Endothelial cell of hepatic sinusoid (primary cell): Measurements from ENCODE around the gene UBAC2.

ENCODE experiments used
- in situ Hi-C: cut with HindIII; loops from 2 replicates; pipeline ENCODE4 v1.10.0; 2017; ENCODE audit warnings: low sequenced_read_pairs

Gene UBAC2

DNA sequence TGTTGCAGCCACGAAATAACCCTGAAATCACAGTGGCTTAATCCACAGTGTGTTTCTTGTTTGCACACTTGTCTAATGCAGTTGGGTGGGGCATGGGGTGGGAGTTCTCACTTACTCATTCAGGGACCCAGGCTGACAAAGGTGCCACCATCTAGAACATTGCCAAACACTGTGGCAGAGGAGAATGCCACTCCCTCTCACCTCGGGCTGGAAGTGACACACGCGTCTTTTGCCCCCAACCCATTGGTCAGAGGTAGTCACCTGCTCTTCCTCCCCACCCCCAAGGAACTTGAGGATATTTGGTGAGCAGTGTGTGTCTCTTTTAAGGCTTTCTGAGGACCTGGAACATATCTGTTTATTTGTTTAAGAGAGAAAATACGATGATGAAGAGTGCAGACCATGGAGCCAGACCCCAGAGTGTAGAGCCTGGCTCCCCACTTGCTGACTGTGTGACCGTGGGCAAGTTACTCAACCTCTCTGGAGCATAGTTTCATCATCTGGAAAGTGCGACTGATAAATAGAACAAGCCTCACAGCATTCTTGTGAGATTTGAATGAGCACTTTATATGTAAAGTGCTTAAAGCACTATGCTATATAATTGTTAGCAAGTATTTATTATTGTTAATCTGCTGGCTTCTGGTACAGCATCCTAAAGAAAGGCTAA, 89.2 kb downstream of the UBAC2 start:
- in situ Hi-C loops: no loop called here

DNA sequence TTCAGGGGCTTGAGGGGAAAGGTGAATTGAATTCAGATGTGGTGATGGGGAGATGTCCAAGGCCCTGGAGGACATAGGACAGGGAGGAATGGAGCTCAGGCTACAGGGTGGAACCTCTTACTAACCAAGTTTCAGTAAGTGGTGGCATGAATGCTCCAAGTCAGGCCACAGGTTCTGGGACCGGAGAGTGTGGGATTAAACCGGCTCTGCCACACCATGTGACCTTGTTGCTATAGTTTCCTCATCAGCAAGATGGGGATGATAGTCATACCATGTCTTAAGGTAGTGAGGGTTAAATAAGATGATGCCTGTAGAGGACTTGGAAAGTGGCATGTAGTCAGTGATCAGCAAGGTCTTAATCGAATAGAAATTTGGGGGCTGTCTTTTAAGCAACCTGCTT, 90.2 kb downstream of the UBAC2 start:
- in situ Hi-C loops: no loop called here

DNA sequence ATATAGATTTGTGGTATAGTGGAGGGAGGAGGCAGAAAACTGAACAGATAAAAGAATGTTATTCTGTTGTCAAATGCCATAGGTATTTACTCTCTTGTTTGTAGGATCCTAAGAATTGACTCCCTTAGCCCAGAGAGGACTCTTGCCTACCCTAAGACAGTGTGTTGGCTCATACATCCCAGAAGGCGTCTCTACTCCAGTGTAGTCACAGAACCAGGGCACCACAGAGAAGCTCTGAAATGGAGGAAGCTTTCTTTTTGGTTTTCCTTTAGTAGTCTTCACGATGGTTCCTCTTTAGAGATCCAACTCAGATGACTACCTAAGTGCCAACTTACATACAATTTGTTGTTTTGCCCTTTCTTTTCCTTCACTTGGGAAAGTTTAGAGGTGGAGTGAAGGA, 92.5 kb downstream of the UBAC2 start:
- in situ Hi-C loops: no loop called here

DNA sequence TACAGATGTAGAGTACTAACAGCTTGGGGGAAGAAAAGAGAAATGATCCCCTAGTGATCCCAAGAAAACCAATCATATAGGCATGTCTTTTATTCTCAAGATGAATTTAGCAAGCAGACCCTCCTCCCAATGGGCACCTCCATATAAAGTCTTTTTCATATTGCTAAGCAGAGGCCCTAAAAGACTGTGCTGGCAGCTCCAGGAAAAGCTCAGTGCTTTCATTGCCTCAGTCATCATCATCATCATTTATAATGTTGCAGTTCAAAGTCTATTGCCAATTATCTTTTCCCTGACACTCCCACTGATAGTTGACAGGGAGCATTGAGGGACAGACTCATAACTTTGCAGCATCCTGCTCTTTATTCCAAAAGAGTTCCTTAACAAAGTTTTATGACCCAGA, 93.5 kb downstream of the UBAC2 start:
- in situ Hi-C loops: no loop called here

DNA sequence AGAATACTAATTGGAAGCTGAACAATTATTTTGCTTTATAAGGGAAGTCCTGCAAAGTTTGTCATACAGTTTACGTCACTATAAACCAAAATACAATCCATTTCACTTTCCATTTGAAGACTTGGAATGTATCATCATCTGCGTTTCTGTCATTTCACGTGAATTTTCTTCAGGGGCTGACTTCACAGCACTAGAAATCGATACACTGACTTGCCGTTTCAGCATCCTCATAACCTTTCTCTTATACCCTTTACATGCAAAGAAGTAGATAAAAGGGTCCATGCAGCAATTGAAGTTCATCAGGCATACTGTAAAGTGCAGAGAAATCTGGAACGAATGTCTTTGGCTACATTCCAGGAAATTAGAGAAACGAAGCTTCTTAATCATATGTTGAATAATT, 94.3 kb downstream of the UBAC2 start:
- in situ Hi-C loops: no loop called here

DNA sequence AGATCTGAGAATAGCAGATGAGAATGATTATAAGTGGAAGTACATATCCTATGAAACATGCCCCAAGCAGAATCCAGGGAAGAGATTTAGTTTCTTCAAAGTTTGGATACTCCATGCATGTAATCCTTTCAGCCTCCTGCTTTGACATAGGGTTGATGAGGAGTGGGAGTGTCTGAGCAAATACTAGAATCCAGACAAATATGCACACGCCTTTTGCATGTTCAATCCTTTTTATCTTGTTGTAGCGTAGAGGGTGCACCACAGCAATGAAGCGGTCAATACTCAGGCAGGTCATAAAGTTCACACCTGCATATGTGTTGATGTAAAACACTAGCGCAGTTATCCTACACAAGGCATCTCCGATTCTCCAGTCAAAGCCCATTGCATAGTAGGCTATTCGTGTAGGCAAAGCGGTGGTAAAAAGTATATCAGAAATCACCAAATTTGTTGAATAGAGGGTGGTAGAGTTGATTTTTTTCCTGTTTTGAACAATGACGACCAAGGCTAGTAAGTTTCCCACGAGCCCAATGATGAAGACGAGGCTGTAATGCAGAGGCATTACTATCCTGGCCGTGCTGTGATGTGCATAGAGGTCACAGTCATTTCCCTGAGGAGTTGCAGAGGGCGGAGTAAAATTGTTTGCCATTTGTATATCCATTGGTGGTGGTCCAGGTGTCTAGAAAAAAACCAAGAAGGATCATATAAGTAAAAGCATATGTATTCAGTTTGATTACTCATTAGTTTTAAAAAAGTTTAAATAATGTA, 95.0 kb downstream of the UBAC2 start:
- in situ Hi-C loops: no loop called here

DNA sequence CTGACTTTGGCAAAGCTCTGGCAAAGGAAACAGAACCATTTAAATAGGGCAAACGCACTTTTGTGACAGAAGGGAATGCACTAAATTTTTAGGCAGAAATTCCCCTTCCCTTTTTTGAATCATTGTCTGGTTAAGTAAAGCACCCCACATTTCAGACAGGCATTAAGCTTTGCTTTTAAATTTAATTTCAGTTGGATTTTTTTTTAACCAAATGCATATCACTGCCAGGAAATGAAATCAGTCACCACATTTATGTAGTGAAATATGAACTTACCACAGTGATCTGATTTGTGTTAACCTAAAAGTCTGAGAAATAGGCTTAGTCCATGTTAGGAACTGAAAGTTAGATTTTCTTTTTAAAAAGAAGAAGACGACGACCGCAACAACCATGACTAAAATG, 95.7 kb downstream of the UBAC2 start:
- in situ Hi-C loops: no loop called here

DNA sequence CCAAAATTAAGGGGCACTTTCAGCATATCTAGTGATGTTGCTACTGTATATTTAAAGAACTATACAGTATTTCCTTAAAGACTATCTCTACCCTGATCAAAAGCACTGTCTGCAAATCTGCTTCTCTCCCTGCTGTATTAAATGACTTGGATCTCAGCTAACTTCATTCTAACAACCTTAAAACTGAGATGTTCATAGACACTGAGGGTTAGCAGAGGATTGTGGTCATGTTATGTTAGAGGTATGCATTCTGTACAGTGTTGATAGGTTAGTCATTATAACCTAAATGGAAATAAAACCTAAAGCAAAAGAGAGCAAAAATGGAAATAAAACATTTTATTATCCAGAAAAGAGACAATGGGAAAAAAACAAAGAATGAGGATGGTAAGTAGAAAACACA, 96.7 kb downstream of the UBAC2 start:
- in situ Hi-C loops: no loop called here

DNA sequence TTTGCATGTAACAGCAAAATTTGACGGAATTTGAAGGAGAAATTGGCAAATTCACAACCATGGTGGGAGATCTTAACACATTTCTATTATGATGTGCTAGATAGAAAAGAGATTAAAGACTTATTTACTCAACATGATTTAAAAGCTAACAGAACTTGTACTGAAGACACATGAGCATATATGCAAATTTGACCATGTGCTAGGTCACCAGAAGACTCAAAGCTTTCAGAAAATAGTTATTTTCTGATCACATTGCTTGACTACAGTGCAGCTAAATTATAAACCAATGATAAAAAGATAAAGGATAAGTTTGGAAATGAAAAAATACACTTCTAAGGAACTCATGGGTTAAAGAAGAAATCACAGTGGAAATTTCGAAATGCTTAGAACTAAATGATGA, 97.4 kb downstream of the UBAC2 start:
- in situ Hi-C loops: no loop called here

DNA sequence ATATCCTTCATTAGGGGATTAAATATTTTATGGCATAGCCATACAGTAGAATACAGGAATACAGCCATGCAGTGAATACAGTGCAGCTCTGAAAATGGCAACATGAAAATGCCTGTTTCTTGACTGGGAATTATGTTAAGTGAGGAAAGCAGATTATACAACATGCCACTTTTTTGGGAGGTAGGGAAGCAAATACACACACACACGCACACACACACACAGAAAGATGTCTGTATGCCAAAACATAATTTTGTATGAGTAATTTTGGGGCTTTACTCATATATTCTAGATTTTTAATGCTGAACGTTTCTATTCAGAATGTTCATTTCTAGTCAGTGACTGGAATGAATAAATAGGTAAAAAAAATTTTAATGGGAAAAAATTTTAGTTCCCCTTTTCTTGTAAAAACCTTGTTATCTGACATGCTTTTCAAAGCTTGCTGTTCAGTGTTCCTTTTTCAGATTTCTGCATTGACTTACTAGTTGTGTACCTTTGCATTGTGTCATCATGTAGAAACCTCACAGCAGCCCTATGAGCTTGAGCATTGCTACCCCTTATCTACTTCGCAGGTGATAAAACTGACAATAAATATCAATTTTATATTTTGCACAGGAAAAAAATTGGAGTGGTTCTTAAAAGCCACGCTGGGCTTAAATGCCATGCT, 98.7 kb downstream of the UBAC2 start:
- in situ Hi-C loops: no loop called here

DNA sequence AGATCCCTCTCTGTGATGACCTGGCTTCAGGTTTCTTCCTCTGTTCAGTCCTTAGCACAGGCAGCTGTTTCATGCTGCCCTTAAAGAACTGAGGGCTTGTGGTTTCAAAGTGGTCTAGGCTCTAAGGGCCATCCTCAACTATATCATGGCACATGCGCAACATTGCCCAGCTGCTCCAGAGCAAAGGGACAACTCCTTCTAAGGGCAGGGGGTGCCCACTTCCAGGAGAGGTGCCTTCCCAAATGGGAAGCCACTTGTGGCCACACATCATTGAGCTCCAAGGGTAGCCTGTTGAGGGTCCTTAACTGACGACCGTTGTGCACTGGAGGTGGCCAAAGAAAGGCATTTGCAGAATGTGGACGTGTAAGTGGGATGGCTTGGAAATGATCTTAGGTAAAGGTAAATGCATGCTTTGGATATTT, 99.3 kb downstream of the UBAC2 start:
- in situ Hi-C loops: no loop called here

DNA sequence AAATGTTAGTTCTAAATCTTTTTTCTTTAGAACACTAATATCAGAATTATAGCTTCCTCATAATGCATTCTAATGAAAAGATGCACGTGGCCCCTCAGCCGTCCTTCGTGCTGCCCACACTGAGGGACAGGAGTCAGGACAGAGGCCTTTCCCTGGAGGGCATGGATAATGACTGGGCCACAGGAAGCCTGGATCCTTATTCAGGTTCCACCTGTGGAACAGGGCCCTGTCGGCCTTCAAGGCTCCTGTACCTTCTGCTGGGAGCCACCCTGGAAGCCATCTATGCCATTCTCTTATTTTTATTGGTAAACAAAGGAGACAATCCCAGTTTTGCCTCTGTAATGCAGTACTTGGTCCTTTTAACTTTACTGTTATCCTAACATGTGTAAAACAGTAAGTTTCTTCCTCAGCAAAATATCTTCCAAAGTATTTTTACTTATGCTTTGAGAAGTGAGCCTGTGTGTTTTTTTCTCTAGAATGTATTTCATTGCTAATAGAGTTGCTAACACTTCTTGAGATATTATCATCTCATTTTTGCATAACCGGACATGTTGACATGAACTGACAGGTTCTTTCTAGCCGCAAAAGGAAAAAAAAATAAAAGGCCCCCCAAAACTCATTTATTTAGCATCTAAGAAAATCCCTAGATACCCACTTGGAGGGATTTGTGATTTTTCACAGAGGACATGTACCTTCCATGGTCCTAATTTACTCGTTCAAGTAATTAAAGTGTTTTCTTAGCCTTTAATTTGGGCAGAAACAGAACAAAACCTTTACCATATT, 100.6 kb downstream of the UBAC2 start:
- in situ Hi-C loops: no loop called here

DNA sequence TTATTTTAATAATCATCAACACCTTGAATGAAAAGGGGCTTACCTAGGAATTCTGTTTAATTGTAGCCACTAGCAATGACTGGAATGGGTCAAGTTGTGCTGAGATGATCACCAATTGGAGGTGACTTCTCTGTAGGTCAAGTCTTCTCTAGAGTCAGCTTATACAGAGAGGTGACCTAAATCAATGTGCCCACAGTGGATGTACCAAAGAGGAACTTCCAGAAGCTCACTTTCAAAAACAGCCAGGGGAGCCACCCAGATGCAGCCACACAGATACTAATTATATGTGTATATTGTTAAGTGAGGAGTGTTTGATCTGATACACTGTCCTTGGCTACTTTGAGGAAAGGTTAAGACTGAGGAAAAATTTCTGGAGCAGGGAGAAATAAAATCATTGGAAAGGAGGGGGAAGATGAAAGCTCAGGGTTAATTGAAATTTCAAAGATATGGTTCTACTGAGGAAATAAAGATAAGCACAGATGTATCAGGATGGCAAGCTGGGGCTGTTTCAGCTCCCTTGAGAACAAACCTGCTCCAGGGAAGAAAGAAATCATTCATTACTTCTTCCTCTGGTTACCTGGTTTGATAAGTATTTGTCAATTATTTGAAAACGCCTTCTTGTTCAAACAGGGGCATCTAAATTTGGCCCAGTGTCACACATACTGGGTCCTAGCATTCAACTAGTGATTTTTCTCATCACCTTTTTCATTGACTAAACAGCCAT, 101.4 kb downstream of the UBAC2 start:
- in situ Hi-C loops: no loop called here

DNA sequence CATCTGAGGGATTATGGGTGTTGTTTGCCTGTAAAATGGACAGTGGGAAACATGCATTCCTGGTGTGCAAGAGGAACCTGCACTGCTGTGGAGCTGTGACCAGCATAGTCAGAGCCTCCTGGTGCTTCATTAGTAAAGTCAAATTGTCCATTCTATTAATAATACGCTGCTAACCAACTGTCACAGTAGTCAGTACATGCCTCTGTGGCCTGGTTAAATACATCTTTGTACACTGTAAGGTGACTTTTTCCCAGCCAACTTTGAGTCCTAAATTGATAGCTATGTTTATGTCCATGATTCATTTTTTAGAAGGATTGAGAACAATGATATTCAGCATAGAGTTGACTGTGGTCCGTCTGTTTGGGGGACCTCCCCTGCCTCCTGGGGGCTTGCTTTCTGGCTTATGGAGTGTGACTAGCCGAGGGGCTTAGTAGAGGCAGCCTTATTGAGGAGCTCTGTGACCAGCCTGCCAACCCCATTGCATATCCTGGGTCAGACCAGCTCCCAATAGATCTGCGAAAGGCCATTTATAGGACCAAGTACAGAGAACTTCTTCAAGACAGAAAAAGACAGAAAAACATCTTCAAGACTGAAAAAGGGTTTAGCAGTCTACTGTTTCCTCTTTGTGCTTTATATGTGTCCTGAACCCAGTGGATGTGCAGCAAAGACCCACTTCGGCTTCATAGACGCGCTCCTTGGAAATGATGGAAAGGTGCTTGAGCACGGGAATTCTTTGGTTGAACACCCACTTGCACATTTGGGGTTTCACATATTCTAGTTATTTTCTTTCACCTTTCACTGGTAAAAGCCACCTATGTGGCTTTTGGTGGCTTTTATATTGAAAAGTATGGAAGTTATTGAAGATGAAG, 102.2 kb downstream of the UBAC2 start:
- in situ Hi-C loops: no loop called here

DNA sequence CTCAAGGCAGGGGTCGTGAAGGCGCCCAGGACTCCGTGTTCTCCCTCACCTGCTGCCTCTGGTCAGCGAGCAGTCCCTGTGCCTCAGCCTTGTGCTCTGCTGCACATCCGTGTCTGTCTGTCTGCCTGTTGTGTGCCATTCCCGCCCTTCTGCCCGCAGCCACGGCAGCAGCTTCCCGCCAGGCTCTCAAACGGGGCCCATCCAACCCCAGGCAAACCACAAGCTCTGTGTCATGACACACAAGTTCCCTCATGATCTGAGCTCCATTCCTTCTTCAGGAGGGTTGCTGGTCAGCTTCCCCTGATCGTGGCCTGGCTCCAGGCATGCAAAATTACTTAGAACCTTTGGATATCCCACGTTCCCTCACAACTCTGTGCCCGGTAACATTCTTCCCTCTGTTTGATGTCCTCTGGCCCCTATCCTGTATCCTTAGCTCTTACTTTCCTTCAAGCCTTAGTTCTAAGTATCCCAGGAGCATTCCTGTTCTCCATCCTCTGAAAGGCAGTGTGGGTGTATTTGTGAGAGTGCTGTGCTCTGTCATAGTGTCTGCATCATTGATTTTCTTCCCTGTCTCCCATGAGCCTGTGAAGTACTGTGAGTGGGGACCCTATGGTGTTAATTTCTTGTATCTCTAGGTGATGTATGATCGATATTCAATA, 103.3 kb downstream of the UBAC2 start:
- in situ Hi-C loops: no loop called here

DNA sequence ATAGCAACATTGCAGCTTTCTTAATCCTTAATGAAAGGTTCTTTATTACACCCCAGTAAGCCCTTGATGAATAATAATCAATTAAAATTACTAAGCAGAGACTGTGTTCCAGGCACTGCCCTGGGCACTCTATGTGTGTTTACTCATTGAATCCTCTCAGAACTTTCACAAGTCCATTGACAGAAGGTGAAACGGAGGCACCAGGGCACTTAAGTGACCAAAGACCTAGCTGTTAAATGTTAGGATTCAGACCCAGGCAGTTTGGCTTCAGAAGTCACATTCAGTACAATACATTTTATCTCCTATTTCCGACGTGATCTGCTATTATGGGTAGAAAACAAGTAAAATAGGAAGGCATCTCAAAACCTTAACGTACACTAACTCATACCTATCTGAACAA, 103.9 kb downstream of the UBAC2 start:
- in situ Hi-C loops: no loop called here

DNA sequence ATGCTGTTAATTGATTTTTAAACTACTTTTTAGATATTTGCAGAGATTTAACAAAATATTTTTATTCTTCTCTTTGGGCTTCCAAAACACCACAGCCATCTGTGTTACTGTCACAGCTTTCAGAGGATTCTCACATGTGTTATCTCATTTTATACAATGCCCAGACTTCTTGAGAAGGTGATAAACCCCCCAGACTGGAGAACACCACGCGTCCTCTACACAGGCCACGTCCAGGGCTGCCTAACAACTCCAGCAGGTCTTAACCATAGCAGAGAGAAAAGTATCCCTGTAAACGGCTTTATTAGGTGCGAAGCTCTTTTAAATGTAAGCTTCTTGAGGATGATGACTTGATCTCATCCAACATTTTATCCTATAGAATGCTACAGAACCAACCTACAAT, 104.5 kb downstream of the UBAC2 start:
- in situ Hi-C loops: no loop called here

DNA sequence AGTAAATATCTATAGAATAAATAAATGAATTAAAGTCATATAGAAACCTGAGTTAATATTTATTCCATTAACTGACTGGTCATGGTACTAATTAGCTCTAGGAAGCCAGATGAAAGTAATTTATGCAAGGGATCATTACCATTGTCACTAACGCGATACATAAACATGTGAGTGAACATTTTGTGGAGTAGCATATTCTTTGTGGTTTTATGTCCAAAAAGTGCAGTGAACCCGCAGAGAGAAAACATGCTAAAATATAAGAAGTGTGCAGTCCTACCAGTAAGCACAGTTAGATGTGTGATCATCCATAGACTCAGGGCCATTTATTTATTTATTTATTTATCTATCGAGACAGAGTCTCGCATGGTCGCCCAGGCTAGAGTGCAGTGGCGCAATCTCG, 104.9 kb downstream of the UBAC2 start:
- in situ Hi-C loops: no loop called here

DNA sequence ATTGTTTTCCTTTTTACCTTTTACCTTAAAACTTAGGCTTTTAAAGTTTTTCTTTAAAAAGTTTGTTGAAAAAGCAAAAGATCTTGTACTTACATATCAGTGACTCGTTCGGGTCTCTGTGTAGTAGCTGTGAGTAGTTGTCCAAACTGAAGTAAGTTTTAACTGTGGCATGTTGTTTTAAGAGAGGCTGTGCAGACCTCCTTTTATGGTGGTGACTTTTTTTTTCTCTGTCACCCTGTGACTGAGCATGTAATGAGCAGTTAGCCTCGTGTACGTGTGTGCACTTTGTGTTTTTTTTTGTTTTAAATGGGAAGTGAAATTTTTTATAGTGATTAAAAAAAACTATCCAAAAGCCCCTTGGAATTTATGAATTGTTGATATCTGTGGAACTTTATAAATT, 106.6 kb downstream of the UBAC2 start, which contains the start of gene GPR183:
TSS of gene GPR183 (minus strand) at position 153 of the 400 bp plus-strand sequence. CDS start 11,254 bp downstream, outside the sequence.
- in situ Hi-C loops: no loop called here
